Measurements from ENCODE around the gene GPR3. TPM values are rescaled to one million over a fixed set of nuclear protein-coding genes. Genes with fewer than 3 reads are reported as not detected.

GPR3 gene
- total RNA-seq, 1 experiment from 2014 or later: 4.4 TPM

- H3K18ac ChIP-seq (ENCODE audit: insufficient read length, low read depth, low read length): no peak overlapping the region
- no peaks in the 10 kb centered on the region for H3K79me1 ChIP-seq (ENCODE audit: insufficient read depth, low read depth, low read length, poor library complexity, severe bottlenecking)
- no peak for DNase-seq
- peaks cover 6% of the 10 kb centered on the region for H4K20me1 ChIP-seq (ENCODE audit: control insufficient read depth, insufficient read depth, insufficient read length)
- H3K27ac ChIP-seq (ENCODE audit: insufficient read length, low read depth, low read length): no peak overlapping the region
- H2AK5ac ChIP-seq (ENCODE audit: insufficient read length, low read length): no peak overlapping the region
- no peak overlapping the region for H2BK12ac ChIP-seq (ENCODE audit: insufficient read length, low read depth, low read length)
- H2BK20ac ChIP-seq (ENCODE audit: low read depth, low read length, poor library complexity, severe bottlenecking): no peak overlapping the region
- peaks cover 22% of the 10 kb centered on the region for H3K23me2 ChIP-seq (ENCODE audit: insufficient read length, low read depth, low read length, poor library complexity, severe bottlenecking)
- TF ChIP-seq, protein P1, sequence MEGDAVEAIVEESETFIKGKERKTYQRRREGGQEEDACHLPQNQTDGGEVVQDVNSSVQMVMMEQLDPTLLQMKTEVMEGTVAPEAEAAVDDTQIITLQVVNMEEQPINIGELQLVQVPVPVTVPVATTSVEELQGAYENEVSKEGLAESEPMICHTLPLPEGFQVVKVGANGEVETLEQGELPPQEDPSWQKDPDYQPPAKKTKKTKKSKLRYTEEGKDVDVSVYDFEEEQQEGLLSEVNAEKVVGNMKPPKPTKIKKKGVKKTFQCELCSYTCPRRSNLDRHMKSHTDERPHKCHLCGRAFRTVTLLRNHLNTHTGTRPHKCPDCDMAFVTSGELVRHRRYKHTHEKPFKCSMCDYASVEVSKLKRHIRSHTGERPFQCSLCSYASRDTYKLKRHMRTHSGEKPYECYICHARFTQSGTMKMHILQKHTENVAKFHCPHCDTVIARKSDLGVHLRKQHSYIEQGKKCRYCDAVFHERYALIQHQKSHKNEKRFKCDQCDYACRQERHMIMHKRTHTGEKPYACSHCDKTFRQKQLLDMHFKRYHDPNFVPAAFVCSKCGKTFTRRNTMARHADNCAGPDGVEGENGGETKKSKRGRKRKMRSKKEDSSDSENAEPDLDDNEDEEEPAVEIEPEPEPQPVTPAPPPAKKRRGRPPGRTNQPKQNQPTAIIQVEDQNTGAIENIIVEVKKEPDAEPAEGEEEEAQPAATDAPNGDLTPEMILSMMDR (conservative IDR thresholded peaks at IDR 0.05): no peak
- no peak overlapping the region for H3K14ac ChIP-seq (ENCODE audit: insufficient read depth, low read length)
- H3K36me3 Mint-ChIP-seq (ENCODE audit: insufficient read depth in 1 of 3, low read depth in 3 of 3): peaks cover 0 to 2% (median 1%) of the 10 kb centered on the region in 3 experiments; a peak in 3 of 7 replicates
- H3K27me3 ChIP-seq (ENCODE audit: insufficient read depth, low read length): peaks cover 13% of the 10 kb centered on the region; the same call in 1 of the 2 replicates
- no peak overlapping the region for H2BK5ac ChIP-seq (ENCODE audit: insufficient read length, low read length)
- peaks cover 3% of the 10 kb centered on the region; the same call in 1 of the 2 replicates for H3K4me1 ChIP-seq (ENCODE audit: insufficient read depth, low read length)
- H3K4ac ChIP-seq (ENCODE audit: low read depth, low read length): no peak overlapping the region
- H2BK15ac ChIP-seq (ENCODE audit: low read depth, low read length): no peak overlapping the region
- H2BK120ac ChIP-seq (ENCODE audit: low read depth, low read length, poor library complexity, severe bottlenecking): no peak overlapping the region
- H3K9ac ChIP-seq (ENCODE audit: extremely low read depth, insufficient read length, low read length): no peak overlapping the region
- peaks cover 23 to 39% of the 10 kb centered on the region in 2 experiments for H3K4me1 Mint-ChIP-seq
- no peak overlapping the region for H4K8ac ChIP-seq (replicated peaks; ENCODE audit: insufficient read length, low read depth, low read length)
- WGBS (ENCODE audit: extremely low coverage, insufficient read length, low lambda C conversion rate): no CpG with 5 or more reads among the region's 26 CpGs
- H3K79me2 ChIP-seq (ENCODE audit: insufficient read depth, low read length): no peaks in the 10 kb centered on the region
- no peak overlapping the region for H3K4me2 ChIP-seq (ENCODE audit: insufficient read depth, insufficient read length, low read length)
- no peak overlapping the region for H3K56ac ChIP-seq (ENCODE audit: insufficient read length, low read depth, low read length)
- H3K9me3 Mint-ChIP-seq: no peaks in the 10 kb centered on the region; a peak in 1 of 5 replicates
- H3T11ph ChIP-seq (ENCODE audit: low read length): no peak overlapping the region
- peaks cover 50% of the 10 kb centered on the region for H3K27me3 Mint-ChIP-seq (ENCODE audit: low read depth)
- H3K27ac Mint-ChIP-seq: peak overlapping the region in 1 of 3 experiments; percentile 94; a peak in 2 of 7 replicates
- no peak overlapping the region for H3K23ac ChIP-seq (ENCODE audit: insufficient read length, low read depth, low read length)
- peak overlapping the region in 1 of 2 experiments; percentile 50; a peak in 2 of 5 replicates for H3K4me3 Mint-ChIP-seq
- no peak overlapping the region for H2AFZ ChIP-seq (ENCODE audit: low read length)
- H4K91ac ChIP-seq (ENCODE audit: insufficient read length, low read depth, low read length): no peak overlapping the region
- no peak overlapping the region for H4K5ac ChIP-seq (ENCODE audit: insufficient read length, low read depth, low read length)
- no peaks in the 10 kb centered on the region for H3K9me3 ChIP-seq (ENCODE audit: control insufficient read depth, low read depth, low read length)
Measured at GRCh38 chr1:27363766-27364695, 28.4 kb upstream of the GPR3 start.

Measured in H9 (cell line).